Prostate gland (tissue), 1 donor: ENCODE results near the gene ARFGEF3.

ENCODE experiments used
- POLR2A ChIP-seq: fragments of 450-650 bp; IDR thresholded peaks from one replicate; pipeline ENCODE4 v1.6.1; 2016; ENCODE audit warnings: antibody characterized with exemption, mild to moderate bottlenecking
- POLR2AphosphoS5 ChIP-seq: sonication (generic); formaldehyde crosslinking; IDR thresholded peaks from one replicate; pipeline ENCODE4 v1.6.1; 2017; ENCODE audit warnings: antibody characterized with exemption

GRCh38 chr6:138331984-138332383 lies 170.2 kb downstream of the ARFGEF3 start:
- TF ChIP-seq POLR2AphosphoS5 (no peak), POLR2A (no peak)
